SIG-M5 treated with dmso at 0.1 percent for 504 hours (cell line): ENCODE results near the gene ROBO1.
"Not testable (repeated sequence)": the region's sequence is repeated elsewhere in the genome, so short reads cannot be mapped to it uniquely, and the experiment has no call there.

ENCODE experiments used
- DNase-seq: peaks from one replicate; lab custom pipeline; 2025; ENCODE audit not compliant: unreplicated experiment; lab: John Stamatoyannopoulos, UW

Gene ROBO1

GRCh38 chr3:79178471-79179180, 589.2 kb downstream of the ROBO1 start:
- DNase-seq = no peak

GRCh38 chr3:79175870-79176269, 591.9 kb downstream of the ROBO1 start:
- DNase-seq = no peak

GRCh38 chr3:79173259-79173658, 594.5 kb downstream of the ROBO1 start:
- not testable (repeated sequence) for DNase-seq

GRCh38 chr3:79172241-79172640, 595.6 kb downstream of the ROBO1 start:
- DNase-seq = no peak

- no peak for DNase-seq
Measured at GRCh38 chr3:79170021-79170420, 597.8 kb downstream of the ROBO1 start.

GRCh38 chr3:79167651-79168416, 600.0 kb downstream of the ROBO1 start:
- no peak for DNase-seq

- DNase-seq = no peak
Measured at GRCh38 chr3:79162653-79163052, 605.1 kb downstream of the ROBO1 start.

- DNase-seq = no peak
Measured at GRCh38 chr3:79161941-79162340, 605.9 kb downstream of the ROBO1 start.

- DNase-seq = no peak
Measured at GRCh38 chr3:79160421-79160820, 607.4 kb downstream of the ROBO1 start.

- DNase-seq = no peak
Measured at GRCh38 chr3:79159736-79160135, 608.1 kb downstream of the ROBO1 start.

GRCh38 chr3:79157191-79157590, 610.6 kb downstream of the ROBO1 start:
- DNase-seq = no peak

GRCh38 chr3:79154865-79155264, 612.9 kb downstream of the ROBO1 start:
- DNase-seq = no peak

GRCh38 chr3:79148786-79149185, 619.0 kb downstream of the ROBO1 start:
- DNase-seq = no peak

GRCh38 chr3:79146024-79146423, 621.8 kb downstream of the ROBO1 start:
- no peak for DNase-seq

- no peak for DNase-seq
Measured at GRCh38 chr3:79140708-79141107, 627.1 kb downstream of the ROBO1 start.

GRCh38 chr3:79139395-79140068, 628.3 kb downstream of the ROBO1 start:
- DNase-seq = no peak

GRCh38 chr3:79125313-79125984, 642.3 kb downstream of the ROBO1 start:
- DNase-seq = no peak

GRCh38 chr3:79115458-79115857, 652.3 kb downstream of the ROBO1 start:
- no peak for DNase-seq

GRCh38 chr3:79113876-79114275, 653.9 kb downstream of the ROBO1 start:
- no peak for DNase-seq

- DNase-seq = no peak
Measured at GRCh38 chr3:79111375-79112052, 656.3 kb downstream of the ROBO1 start.

GRCh38 chr3:79109754-79110153, 658.0 kb downstream of the ROBO1 start:
- DNase-seq = no peak
